H1 (cell line): ENCODE measurements around the gene PHGDH. TPM values are rescaled to one million over a fixed set of nuclear protein-coding genes. Genes with fewer than 3 reads are reported as not detected.

Source experiments
- CBX5 ChIP-seq: fragments of 300-800, 300-1000 bp; sonication (generic); IDR thresholded peaks from 2 replicates; pipeline ENCODE4 v1.7.1; 2016; ENCODE audit warnings: antibody characterized with exemption, low read length, low read depth
- CHD2 ChIP-seq: IDR thresholded peaks from 2 replicates; pipeline ENCODE4 v1.6.1; 2012; ENCODE audit warnings: low read length, improper control_type of control experiment
- EZH2 ChIP-seq: fragments of 200-600 bp; sonication (generic); IDR thresholded peaks from 2 replicates; pipeline ENCODE4 v1.7.1; 2012; ENCODE audit warnings: low read depth, mild to moderate bottlenecking, moderate library complexity, low read length, inconsistent platforms; ENCODE audit not compliant: severe bottlenecking
- GTF2F1 ChIP-seq: IDR thresholded peaks from 2 replicates; pipeline ENCODE4 v1.6.1; 2012; ENCODE audit warnings: low read depth, low read length, improper control_type of control experiment, borderline replicate concordance
- JUN ChIP-seq: IDR thresholded peaks from 2 replicates; pipeline ENCODE4 v1.6.1; 2011; ENCODE audit warnings: low read depth, mild to moderate bottlenecking, improper control_type of control experiment, low read length
- RAD21 ChIP-seq, 2 experiments: IDR thresholded peaks in 1 of 2; conservative IDR thresholded peaks in 1 of 2; 2 replicates each; pipeline ENCODE4 v1.6.1; 2011; ENCODE audit warnings: low read depth in 2 of 2, low read length in 2 of 2, improper control_type of control experiment in 1 of 2, inconsistent platforms in 1 of 2, mild to moderate bottlenecking in 1 of 2, moderate library complexity in 1 of 2
- ZNF274 ChIP-seq: IDR thresholded peaks from 2 replicates; pipeline ENCODE4 v1.7.0; 2012; ENCODE audit warnings: low read length, borderline replicate concordance; ENCODE audit errors: extremely low read depth
- polyA plus RNA-seq, 7 experiments: library from polyadenylated mRNA; depleted of rRNA in 3 of 7; stranded (reverse) in 5 of 7; unstranded in 2 of 7; fragments of >200 nt in 5 of 7; fragments of 200-250 nt in 2 of 7; gene quantifications; 1 replicate in 5 of 7; 2 replicates in 1 of 7; 4 replicates in 1 of 7; pipeline versions ENCODE4 v1.2.1 to v1.2.3, GENCODE V29; 2011 to 2013; ENCODE audit warnings: missing spikeins in 2 of 7, mixed read lengths in 2 of 7
- total RNA-seq: library from RNA; stranded (reverse); fragmentation: NEBNext Ultra II Directional; extraction: Animal tissue kit (Norgen Biotek cat#: 25700); gene quantifications from 2 replicates; pipeline ENCODE4 v1.2.1, GENCODE V29; 2021
- TF ChIP-seq, protein P1 (sequence below): fragments of 300-600 bp; sonication (generic); IDR thresholded peaks from 2 replicates; pipeline ENCODE4 v1.7.1; 2012; ENCODE audit warnings: low read length, moderate library complexity, mild to moderate bottlenecking, inconsistent platforms; ENCODE audit not compliant: insufficient replicate concordance
- TF ChIP-seq, protein P2 (sequence below): IDR thresholded peaks from 2 replicates; pipeline ENCODE4 v1.6.1; 2012; ENCODE audit warnings: inconsistent platforms

The PHGDH gene
- total and polyA plus RNA-seq, 2 of the 8 experiments (the other 6 are each of a cell fraction or from before 2014, with no cell fraction given) = 358 to 687 TPM

DNA sequence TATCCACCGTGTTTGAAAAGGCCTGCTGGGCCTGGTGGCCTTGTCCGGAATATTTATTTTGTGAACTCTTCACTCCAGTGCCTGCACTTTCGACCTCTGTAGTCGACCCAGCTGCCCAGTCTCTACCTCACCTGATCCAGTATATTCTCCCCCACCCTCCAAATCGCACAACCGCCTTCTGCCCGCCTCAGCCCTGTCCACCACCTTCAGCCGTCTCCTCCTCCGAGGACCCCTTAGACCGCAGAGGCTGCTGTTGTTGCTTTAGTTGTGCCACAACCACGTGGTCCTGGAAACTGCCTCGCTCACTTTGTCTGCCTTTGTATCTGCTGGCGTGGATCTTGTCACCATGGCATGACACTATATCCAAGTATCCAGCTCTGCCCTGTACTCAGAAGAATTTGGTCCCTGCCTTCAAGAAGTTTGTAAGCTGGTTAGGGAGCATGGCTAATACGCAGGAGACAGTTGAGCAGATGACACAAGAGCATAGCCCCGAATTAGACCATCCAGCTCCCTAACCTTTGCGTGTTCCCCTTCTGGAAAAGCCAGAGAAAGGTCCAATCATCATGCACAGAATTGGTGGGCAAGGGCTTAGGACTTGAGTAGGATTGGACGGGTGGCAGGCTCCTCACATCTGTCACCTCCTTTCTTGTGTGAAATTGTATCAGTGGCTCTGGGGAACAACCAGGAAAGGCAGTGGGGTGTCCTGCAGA, 1.5 kb downstream of the PHGDH start (continued):
- TF ChIP-seq, protein P1, sequence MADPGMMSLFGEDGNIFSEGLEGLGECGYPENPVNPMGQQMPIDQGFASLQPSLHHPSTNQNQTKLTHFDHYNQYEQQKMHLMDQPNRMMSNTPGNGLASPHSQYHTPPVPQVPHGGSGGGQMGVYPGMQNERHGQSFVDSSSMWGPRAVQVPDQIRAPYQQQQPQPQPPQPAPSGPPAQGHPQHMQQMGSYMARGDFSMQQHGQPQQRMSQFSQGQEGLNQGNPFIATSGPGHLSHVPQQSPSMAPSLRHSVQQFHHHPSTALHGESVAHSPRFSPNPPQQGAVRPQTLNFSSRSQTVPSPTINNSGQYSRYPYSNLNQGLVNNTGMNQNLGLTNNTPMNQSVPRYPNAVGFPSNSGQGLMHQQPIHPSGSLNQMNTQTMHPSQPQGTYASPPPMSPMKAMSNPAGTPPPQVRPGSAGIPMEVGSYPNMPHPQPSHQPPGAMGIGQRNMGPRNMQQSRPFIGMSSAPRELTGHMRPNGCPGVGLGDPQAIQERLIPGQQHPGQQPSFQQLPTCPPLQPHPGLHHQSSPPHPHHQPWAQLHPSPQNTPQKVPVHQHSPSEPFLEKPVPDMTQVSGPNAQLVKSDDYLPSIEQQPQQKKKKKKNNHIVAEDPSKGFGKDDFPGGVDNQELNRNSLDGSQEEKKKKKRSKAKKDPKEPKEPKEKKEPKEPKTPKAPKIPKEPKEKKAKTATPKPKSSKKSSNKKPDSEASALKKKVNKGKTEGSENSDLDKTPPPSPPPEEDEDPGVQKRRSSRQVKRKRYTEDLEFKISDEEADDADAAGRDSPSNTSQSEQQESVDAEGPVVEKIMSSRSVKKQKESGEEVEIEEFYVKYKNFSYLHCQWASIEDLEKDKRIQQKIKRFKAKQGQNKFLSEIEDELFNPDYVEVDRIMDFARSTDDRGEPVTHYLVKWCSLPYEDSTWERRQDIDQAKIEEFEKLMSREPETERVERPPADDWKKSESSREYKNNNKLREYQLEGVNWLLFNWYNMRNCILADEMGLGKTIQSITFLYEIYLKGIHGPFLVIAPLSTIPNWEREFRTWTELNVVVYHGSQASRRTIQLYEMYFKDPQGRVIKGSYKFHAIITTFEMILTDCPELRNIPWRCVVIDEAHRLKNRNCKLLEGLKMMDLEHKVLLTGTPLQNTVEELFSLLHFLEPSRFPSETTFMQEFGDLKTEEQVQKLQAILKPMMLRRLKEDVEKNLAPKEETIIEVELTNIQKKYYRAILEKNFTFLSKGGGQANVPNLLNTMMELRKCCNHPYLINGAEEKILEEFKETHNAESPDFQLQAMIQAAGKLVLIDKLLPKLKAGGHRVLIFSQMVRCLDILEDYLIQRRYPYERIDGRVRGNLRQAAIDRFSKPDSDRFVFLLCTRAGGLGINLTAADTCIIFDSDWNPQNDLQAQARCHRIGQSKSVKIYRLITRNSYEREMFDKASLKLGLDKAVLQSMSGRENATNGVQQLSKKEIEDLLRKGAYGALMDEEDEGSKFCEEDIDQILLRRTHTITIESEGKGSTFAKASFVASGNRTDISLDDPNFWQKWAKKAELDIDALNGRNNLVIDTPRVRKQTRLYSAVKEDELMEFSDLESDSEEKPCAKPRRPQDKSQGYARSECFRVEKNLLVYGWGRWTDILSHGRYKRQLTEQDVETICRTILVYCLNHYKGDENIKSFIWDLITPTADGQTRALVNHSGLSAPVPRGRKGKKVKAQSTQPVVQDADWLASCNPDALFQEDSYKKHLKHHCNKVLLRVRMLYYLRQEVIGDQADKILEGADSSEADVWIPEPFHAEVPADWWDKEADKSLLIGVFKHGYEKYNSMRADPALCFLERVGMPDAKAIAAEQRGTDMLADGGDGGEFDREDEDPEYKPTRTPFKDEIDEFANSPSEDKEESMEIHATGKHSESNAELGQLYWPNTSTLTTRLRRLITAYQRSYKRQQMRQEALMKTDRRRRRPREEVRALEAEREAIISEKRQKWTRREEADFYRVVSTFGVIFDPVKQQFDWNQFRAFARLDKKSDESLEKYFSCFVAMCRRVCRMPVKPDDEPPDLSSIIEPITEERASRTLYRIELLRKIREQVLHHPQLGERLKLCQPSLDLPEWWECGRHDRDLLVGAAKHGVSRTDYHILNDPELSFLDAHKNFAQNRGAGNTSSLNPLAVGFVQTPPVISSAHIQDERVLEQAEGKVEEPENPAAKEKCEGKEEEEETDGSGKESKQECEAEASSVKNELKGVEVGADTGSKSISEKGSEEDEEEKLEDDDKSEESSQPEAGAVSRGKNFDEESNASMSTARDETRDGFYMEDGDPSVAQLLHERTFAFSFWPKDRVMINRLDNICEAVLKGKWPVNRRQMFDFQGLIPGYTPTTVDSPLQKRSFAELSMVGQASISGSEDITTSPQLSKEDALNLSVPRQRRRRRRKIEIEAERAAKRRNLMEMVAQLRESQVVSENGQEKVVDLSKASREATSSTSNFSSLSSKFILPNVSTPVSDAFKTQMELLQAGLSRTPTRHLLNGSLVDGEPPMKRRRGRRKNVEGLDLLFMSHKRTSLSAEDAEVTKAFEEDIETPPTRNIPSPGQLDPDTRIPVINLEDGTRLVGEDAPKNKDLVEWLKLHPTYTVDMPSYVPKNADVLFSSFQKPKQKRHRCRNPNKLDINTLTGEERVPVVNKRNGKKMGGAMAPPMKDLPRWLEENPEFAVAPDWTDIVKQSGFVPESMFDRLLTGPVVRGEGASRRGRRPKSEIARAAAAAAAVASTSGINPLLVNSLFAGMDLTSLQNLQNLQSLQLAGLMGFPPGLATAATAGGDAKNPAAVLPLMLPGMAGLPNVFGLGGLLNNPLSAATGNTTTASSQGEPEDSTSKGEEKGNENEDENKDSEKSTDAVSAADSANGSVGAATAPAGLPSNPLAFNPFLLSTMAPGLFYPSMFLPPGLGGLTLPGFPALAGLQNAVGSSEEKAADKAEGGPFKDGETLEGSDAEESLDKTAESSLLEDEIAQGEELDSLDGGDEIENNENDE = no peak
- TF ChIP-seq ZNF274 = no peak
- TF ChIP-seq GTF2F1 = no peak
- TF ChIP-seq EZH2 = no peak
- TF ChIP-seq RAD21 (IDR thresholded peaks at IDR 0.05 in 1 of 2, conservative IDR thresholded peaks at IDR 0.05 in 1 of 2; ENCODE audit: low read depth in 2 of 2, low read length in 2 of 2) = no peak
- TF ChIP-seq, protein P2, sequence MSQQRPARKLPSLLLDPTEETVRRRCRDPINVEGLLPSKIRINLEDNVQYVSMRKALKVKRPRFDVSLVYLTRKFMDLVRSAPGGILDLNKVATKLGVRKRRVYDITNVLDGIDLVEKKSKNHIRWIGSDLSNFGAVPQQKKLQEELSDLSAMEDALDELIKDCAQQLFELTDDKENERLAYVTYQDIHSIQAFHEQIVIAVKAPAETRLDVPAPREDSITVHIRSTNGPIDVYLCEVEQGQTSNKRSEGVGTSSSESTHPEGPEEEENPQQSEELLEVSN = no peak; the same call in 1 of the 2 replicates
- no peak for TF ChIP-seq CHD2
- no peak for TF ChIP-seq JUN
- no peak for TF ChIP-seq CBX5
